ENCODE results near the gene ULK4. TPM values are rescaled to one million over a fixed set of nuclear protein-coding genes. Genes with fewer than 3 reads are reported as not detected.

The ULK4 gene
- total RNA-seq, 4 donors from 2014 or later, result 13.3 to 23.4 (median 17.9) TPM

DNA sequence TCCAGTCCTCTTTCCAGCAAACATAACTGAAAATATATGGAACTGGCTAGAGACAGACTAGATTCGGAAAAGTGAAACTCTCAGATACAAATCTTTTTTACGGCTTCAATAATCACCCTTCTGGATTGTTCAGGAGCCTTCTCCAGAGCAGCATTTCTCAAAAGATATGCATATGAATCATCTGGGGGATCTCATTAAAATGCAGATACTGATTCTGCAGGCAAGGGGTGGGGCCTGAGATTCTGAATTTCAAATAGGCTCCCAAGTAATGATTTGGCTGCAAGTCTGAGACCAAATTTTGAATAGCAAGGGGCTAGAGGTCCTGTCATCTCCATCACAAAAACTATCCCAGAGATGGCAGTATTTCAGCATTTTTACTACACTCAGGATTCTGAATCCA lies 597.2 kb downstream of the ULK4 start:
- WGBS, 2 donors, result 52 to 64% methylated on average over 2 of the region's 2 CpGs

DNA sequence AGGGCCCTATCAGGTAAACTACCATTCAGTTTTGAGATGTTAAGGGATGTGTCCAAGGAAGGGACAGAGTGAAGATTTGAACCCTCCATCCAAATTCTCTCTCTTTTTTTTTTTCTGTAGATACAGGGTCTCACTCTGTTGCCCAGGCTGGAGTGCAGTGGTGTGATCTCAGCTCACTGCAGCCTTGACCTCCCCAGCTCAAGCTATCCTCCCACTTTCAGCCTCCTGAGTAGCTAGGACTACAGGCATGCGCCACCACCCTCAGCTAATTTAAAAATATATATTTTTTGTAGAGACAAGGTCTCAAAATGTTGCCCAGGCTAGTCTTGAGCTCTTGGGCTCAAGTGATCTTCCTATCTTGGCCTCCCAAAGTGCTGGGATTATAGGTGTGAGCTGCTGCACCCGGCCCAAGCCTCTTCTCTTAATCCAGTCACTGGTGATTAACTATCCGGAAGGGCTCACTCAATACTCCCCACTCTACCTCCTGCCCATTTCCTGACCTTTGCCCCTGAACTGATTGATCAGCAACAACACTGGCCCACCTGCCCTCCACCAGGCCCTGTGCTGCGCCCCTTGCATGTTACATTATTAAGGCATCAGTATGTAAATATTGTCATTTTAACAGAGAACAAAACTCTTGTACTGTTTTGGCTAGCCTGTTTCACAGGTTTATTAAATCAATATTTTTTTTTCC lies 597.9 kb downstream of the ULK4 start:
- 85% methylated on average over 4 of the region's 4 CpGs for WGBS, 2 donors
- no peak overlapping the region for H3K4me3 ChIP-seq
- no peak for DNase-seq (ENCODE audit: low spot score in 2 of 2)
- H3K9me3 ChIP-seq, result no peaks in the 10 kb centered on the region
- H3K4me1 ChIP-seq, result peaks cover 0 to 11% (median 0%) of the 10 kb centered on the region in 4 donors
- H3K27me3 ChIP-seq, result no peaks in the 10 kb centered on the region
- no peak overlapping the region for H3K27ac ChIP-seq
- no peaks in the 10 kb centered on the region for H3K36me3 ChIP-seq
- TF ChIP-seq POLR2A (IDR thresholded peaks at IDR 0.05), result no peak
- TF ChIP-seq CTCF (IDR thresholded peaks at IDR 0.05), result no peak
- TF ChIP-seq EP300 (IDR thresholded peaks at IDR 0.05), result no peak

More for the DNA sequence above, 597.2 kb downstream of the ULK4 start:
- Histone ChIP-seq H3K36me3 (no peaks in the 10 kb centered on the region), H3K27me3 (no peaks in the 10 kb centered on the region), H3K27ac (no peak overlapping the region), H3K4me1 (peaks cover 0 to 11% (median 0%) of the 10 kb centered on the region in 4 donors), H3K4me3 (no peak overlapping the region), H3K9me3 (no peaks in the 10 kb centered on the region)
- no peak for TF ChIP-seq EP300 (IDR thresholded peaks at IDR 0.05)
- no peak for TF ChIP-seq POLR2A (IDR thresholded peaks at IDR 0.05)
- no peak for TF ChIP-seq CTCF (IDR thresholded peaks at IDR 0.05)
- no peak for DNase-seq (ENCODE audit: low spot score in 2 of 2)

DNA sequence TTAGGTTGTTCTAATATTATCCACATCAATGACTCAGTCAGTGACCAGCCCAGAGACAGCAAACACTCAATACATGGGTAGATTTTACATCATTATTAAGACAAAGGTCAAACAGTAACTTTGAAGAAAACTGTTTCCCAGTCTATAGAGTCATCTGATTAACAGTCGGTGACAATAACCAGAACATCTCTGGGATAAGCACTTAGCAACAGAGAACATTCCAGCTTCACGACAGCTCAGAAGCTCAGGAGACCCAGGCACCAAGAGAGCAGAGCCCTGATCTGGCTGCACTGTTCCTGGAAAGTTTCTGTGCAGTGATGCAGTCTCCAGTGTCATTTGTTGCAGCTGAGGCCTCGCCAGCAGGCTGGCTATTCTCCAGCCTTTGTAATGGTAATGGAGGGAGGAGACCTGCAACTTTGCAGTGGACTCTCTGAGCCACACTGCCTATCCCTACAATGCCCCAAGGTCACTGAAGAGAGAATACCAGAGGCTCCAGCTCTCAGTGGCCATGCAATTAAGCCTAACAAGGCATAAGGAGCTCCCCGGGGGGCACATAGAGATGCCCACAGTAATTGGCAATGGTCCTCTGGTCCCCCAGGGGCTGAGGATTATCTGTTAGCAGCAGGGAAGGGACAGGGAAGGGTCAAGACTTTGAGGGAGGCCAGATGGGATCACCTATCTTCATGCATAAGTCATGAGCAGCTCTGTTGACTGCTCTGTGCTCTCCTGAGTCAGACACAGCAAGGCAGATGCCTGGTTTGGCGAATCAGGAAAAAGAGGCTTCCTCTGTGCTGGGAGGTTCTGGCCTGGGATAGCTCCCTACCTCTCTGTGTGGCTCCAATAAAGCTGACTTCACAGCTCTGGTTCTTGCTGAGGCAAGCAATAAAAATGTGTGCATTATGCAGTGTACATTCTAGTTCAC lies 599.0 kb downstream of the ULK4 start:
- H3K9me3 ChIP-seq, result no peaks in the 10 kb centered on the region
- WGBS, 2 donors, result 46 to 75% methylated on average over 5 of the region's 5 CpGs
- H3K27me3 ChIP-seq, result no peaks in the 10 kb centered on the region
- no peak for TF ChIP-seq EP300 (IDR thresholded peaks at IDR 0.05)
- TF ChIP-seq POLR2A (IDR thresholded peaks at IDR 0.05), result no peak
- TF ChIP-seq CTCF (IDR thresholded peaks at IDR 0.05), result no peak
- no peak overlapping the region for H3K4me3 ChIP-seq
- DNase-seq (ENCODE audit: low spot score in 2 of 2), result no peak
- H3K27ac ChIP-seq, result no peak overlapping the region
- no peaks in the 10 kb centered on the region for H3K36me3 ChIP-seq
- H3K4me1 ChIP-seq, result peaks cover 0 to 11% (median 0%) of the 10 kb centered on the region in 4 donors

GRCh38 chr3:41357271-41357670 lies 604.6 kb downstream of the ULK4 start:
- no peak overlapping the region for H3K4me3 ChIP-seq
- TF ChIP-seq POLR2A (IDR thresholded peaks at IDR 0.05), result no peak
- no peak for TF ChIP-seq EP300 (IDR thresholded peaks at IDR 0.05)
- TF ChIP-seq CTCF (IDR thresholded peaks at IDR 0.05), result no peak
- WGBS, 2 donors, result 86 to 88% methylated on average over 9 of the region's 9 CpGs
- no peak overlapping the region for H3K27ac ChIP-seq
- H3K27me3 ChIP-seq, result no peaks in the 10 kb centered on the region
- H3K4me1 ChIP-seq, result no peaks in the 10 kb centered on the region
- DNase-seq (ENCODE audit: low spot score in 2 of 2), result no peak
- no peaks in the 10 kb centered on the region for H3K9me3 ChIP-seq
- no peaks in the 10 kb centered on the region for H3K36me3 ChIP-seq

GRCh38 chr3:41356775-41357174 lies 605.1 kb downstream of the ULK4 start:
- H3K27me3 ChIP-seq, result no peaks in the 10 kb centered on the region
- no peak for DNase-seq (ENCODE audit: low spot score in 2 of 2)
- no peaks in the 10 kb centered on the region for H3K4me1 ChIP-seq
- 54 to 63% methylated on average over 2 of the region's 2 CpGs for WGBS, 2 donors
- no peak for TF ChIP-seq EP300 (IDR thresholded peaks at IDR 0.05)
- TF ChIP-seq POLR2A (IDR thresholded peaks at IDR 0.05), result no peak
- H3K27ac ChIP-seq, result no peak overlapping the region
- H3K4me3 ChIP-seq, result no peak overlapping the region
- no peaks in the 10 kb centered on the region for H3K36me3 ChIP-seq
- no peaks in the 10 kb centered on the region for H3K9me3 ChIP-seq

Measured in tibial nerve (tissue), 4 donors.